Erythroblast (primary cell): ENCODE measurements around the gene ARMC7.

Source experiments
- GATA1 ChIP-seq: IDR thresholded peaks from 2 replicates; pipeline ENCODE4 v1.6.1; 2011; ENCODE audit warnings: low read depth, mild to moderate bottlenecking, control low read depth, low read length, moderate library complexity
- POLR2A ChIP-seq: IDR thresholded peaks from 2 replicates; pipeline ENCODE4 v1.6.1; 2011; ENCODE audit warnings: mild to moderate bottlenecking, low read length

DNA sequence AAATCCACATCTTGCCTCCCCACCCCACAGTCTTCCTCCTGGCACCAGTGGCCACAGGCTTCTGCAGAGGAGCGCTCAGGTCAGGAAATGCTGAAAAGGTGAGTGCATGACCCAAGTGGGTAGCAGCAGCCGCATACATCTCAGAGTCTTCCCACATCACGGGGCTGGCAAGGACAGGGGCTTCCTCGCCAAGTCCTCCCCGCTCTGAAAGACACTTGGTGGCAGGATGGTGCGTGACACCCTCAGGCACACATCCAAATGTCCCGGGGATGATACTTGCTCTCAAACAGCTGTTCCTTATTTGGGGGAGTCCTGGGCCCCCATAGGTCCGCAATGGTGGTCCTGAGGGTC is 30.8 kb upstream of the ARMC7 start:
- TF ChIP-seq POLR2A = no peak
- no peak for TF ChIP-seq GATA1
